Gastrocnemius medialis (tissue), 4 donors: Measurements from ENCODE around the gene SLC25A52. TPM values are rescaled to one million over a fixed set of nuclear protein-coding genes. Genes with fewer than 3 reads are reported as not detected.
A peak's percentile ranks its signal among the peaks of the same experiment; 100 is the strongest.

Experiments
- ATAC-seq, 2 donors: fragments of 150-250 bp; one replicate each; pipeline ENCODE4 v1.9.1; 2016
- DNase-seq, 2 donors: peaks; one replicate each; pipeline ENCODE4 v3.0.0-alpha.2; 2019
- H3K27ac ChIP-seq, 4 donors: fragments of 200-600 bp; sonication (generic); 1 replicate in 1 of 4; 2 replicates in 3 of 4; pipeline ENCODE4 v1.5.1; 2016 to 2018; ENCODE audit warnings: mild to moderate bottlenecking in 2 of 4, moderate library complexity in 1 of 4
- H3K27me3 ChIP-seq, 3 donors: fragments of 200-600 bp; sonication (generic) in 2 of 3; 1 replicate in 1 of 3; 2 replicates in 2 of 3; pipeline versions ENCODE4 v1.5.1 to v1.6.0; 2016 to 2019; ENCODE audit warnings: mild to moderate bottlenecking in 1 of 3, moderate library complexity in 1 of 3
- H3K36me3 ChIP-seq, 2 donors: fragments of 200-600 bp; sonication (generic) in 1 of 2; one replicate each; pipeline ENCODE4 v1.5.1; 2017 to 2018
- H3K4me1 ChIP-seq, 2 donors: fragments of 200-600 bp; sonication (generic) in 1 of 2; one replicate each; pipeline ENCODE4 v1.5.1; 2016 to 2017; ENCODE audit warnings: mild to moderate bottlenecking in 2 of 2
- H3K4me3 ChIP-seq, 4 donors: fragments of 200-600 bp; sonication (generic) in 3 of 4; 1 replicate in 1 of 4; 2 replicates in 3 of 4; pipeline ENCODE4 v1.5.1; 2016 to 2019; ENCODE audit warnings: mild to moderate bottlenecking in 2 of 4
- H3K9me3 ChIP-seq, 3 donors: fragments of 200-600 bp; sonication (generic) in 2 of 3; 1 replicate in 1 of 3; 2 replicates in 2 of 3; pipeline ENCODE4 v1.5.1; 2016 to 2019
- POLR2A ChIP-seq, 2 donors: fragments of 450-650 bp; IDR thresholded peaks; one replicate each; pipeline ENCODE4 v1.6.1; 2017; ENCODE audit warnings: antibody characterized with exemption in 2 of 2, mild to moderate bottlenecking in 2 of 2, moderate library complexity in 2 of 2
- in situ Hi-C, 4 donors: fragments of 200-750 bp; cut with MboI; loops; one replicate each; pipeline versions ENCODE4 v1.15.0 to v1.8.0; 2017; ENCODE audit warnings: low sequenced_read_pairs in 4 of 4
- intact Hi-C: fragments of 100-400 bp; cut with DNase I; formaldehyde crosslinking; loops from one replicate; pipeline ENCODE4 v1.15.1; 2023; ENCODE audit warnings: low total_unique reads
- total RNA-seq, 4 donors: library from RNA; depleted of rRNA; stranded (reverse); fragments of >200 nt; gene quantifications; one replicate each; pipeline versions ENCODE4 v1.1.0 to v1.2.3, GENCODE V29; 2016
- TF ChIP-seq, protein P1 (sequence below), 5 experiments: fragments of 450-650 bp in 3 of 5; fragments of 200-600 bp in 2 of 5; sonication (generic) in 2 of 5; IDR thresholded peaks in 4 of 5; conservative IDR thresholded peaks in 1 of 5; 1 replicate in 4 of 5; 2 replicates in 1 of 5; pipeline ENCODE4 v1.5.1; 2016 to 2019; ENCODE audit warnings: antibody characterized with exemption in 5 of 5, mild to moderate bottlenecking in 3 of 5, moderate library complexity in 3 of 5

SLC25A52 gene
- total RNA-seq, 4 donors from 2014 or later, result not detected

DNA sequence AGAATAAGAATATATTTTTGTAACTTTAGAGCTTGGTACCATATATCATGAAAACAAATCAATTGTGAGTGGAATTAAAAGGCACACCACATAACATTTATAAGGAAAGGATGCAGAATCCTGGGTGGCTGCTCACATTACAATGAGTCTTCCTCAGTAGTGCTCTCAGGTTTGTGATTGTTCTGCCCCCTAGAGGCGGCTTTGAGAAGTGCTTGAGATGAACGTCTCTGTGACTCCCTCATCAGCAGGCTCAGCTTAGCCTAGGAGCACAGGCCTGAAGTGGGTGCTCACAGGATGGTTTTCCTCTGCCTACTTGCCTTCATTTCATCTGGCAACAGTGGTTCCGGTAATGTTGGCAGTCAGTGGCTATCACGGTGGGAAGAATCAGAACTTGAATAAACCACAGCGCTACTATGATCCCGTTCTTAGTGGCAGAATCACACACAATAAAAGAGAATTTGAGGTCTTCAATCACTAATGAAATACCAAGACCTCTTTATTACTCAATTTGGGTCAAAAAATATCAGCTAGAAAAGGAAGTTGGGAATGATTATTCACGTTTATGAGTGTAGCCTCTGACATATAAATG lies 38.2 kb downstream of the SLC25A52 start:
- in situ Hi-C loops (no loop called here), intact Hi-C loops (loop anchor here (1.0 kb wide), 2 partner anchors 37 to 166 kb away; no protein-coding TSS in a partner anchor)
- H3K36me3 ChIP-seq, result no peaks in the 10 kb centered on the region
- TF ChIP-seq, protein P1, sequence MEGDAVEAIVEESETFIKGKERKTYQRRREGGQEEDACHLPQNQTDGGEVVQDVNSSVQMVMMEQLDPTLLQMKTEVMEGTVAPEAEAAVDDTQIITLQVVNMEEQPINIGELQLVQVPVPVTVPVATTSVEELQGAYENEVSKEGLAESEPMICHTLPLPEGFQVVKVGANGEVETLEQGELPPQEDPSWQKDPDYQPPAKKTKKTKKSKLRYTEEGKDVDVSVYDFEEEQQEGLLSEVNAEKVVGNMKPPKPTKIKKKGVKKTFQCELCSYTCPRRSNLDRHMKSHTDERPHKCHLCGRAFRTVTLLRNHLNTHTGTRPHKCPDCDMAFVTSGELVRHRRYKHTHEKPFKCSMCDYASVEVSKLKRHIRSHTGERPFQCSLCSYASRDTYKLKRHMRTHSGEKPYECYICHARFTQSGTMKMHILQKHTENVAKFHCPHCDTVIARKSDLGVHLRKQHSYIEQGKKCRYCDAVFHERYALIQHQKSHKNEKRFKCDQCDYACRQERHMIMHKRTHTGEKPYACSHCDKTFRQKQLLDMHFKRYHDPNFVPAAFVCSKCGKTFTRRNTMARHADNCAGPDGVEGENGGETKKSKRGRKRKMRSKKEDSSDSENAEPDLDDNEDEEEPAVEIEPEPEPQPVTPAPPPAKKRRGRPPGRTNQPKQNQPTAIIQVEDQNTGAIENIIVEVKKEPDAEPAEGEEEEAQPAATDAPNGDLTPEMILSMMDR (IDR thresholded peaks at IDR 0.05 in 4 of 5, conservative IDR thresholded peaks at IDR 0.05 in 1 of 5), result peak; percentile 48 to 84 (median 66)
- TF ChIP-seq POLR2A (IDR thresholded peaks at IDR 0.05), result no peak
- peak; percentile 49 to 62 for DNase-seq
- H3K27ac ChIP-seq, result no peak overlapping the region
- H3K27me3 ChIP-seq, result no peaks in the 10 kb centered on the region
- H3K9me3 ChIP-seq, result no peaks in the 10 kb centered on the region
- ATAC-seq, result peak; percentile 83 to 87
- H3K4me3 ChIP-seq, result no peak overlapping the region
- H3K4me1 ChIP-seq, result peaks cover 5 to 16% of the 10 kb centered on the region in 2 donors

DNA sequence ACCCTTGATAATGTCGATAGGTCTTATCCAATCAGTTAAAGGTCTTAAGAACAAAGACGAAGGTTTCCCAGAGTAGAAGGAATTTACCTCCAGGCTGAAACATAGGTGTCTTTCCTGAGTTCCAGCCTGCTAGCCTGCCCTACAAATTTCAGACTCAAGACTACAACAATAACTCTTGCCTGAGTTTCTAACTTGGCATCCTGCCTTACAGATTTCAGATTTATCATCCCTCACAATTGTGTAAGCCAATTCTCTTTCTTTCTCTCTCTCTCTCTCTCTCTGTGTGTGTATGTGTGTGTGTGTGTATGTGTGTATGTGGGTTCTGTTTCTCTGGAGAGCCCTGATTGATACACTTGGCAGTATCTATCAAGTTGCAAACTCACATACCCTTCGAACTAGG lies 39.1 kb downstream of the SLC25A52 start:
- H3K4me3 ChIP-seq, result no peak overlapping the region
- no peaks in the 10 kb centered on the region for H3K27me3 ChIP-seq
- DNase-seq, result no peak
- in situ Hi-C loops, result no loop called here
- H3K36me3 ChIP-seq, result no peaks in the 10 kb centered on the region
- no peak for TF ChIP-seq POLR2A (IDR thresholded peaks at IDR 0.05)
- intact Hi-C loops, result no loop called here
- H3K9me3 ChIP-seq, result no peaks in the 10 kb centered on the region
- H3K4me1 ChIP-seq, result peaks cover 5 to 16% of the 10 kb centered on the region in 2 donors
- no peak overlapping the region for H3K27ac ChIP-seq
- no peak for ATAC-seq

DNA sequence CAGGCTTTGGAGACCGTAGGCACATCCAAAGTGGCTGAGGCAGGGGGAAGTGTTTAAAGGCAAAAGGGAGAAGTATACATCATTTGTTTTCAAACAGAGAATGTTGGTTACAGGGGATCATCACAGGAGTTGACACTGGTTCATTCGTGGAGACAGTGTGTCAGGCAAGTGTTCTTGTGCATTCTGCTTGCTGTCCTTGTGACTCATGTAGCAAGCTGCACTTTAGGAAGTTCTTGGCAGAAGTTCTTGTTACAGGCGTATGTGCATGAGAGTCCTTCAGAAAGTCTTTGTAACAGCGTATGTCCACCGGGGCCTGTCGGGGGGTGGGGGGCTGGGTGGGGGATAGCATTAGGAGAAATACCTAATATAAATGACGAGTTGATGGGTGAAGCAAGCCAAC lies 39.8 kb downstream of the SLC25A52 start:
- TF ChIP-seq POLR2A (IDR thresholded peaks at IDR 0.05), result no peak
- TF ChIP-seq, protein P1 (IDR thresholded peaks at IDR 0.05 in 4 of 5, conservative IDR thresholded peaks at IDR 0.05 in 1 of 5), result no peak
- ATAC-seq (peak in 1 of 2 donors; percentile 56), DNase-seq (no peak)
- intact Hi-C loops (no loop called here), in situ Hi-C loops (no loop called here)
- H3K4me1 ChIP-seq, result peaks cover 5 to 16% of the 10 kb centered on the region in 2 donors
- H3K36me3 ChIP-seq, result no peaks in the 10 kb centered on the region
- no peaks in the 10 kb centered on the region for H3K27me3 ChIP-seq
- H3K27ac ChIP-seq, result no peak overlapping the region
- H3K9me3 ChIP-seq, result no peaks in the 10 kb centered on the region
- no peak overlapping the region for H3K4me3 ChIP-seq

DNA sequence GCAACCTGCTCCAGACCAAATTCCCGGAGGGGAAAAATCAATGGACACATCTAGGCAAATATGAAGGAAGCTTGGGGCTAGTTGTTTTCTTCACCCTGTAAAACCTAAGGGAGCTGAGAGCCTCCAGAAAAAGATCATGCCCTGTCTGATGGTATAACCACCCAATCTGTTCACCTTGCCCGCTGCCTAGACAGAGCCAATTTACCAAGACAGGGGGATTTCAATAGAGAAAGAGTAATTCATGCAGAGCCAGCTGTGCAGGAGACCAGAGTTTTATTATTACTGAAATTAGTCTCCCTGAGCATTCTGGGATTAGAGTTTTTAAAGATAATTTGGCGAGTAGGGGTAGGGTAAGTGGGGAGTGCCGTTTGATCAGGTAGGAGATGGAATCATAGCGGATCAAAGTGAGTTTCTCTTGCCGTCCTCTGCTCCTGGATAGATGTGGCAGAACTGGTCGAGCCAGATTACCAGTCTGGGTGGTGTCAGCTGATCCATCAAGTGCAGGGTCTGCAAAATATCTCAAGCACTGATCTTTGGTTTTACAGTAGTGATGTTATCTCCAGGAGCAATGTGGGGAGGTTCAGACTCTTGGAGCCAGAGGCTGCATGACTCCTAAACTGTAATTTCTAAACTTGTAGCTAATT lies 41.2 kb downstream of the SLC25A52 start:
- ATAC-seq (no peak), DNase-seq (no peak)
- Histone ChIP-seq H3K27ac (no peak overlapping the region), H3K27me3 (no peaks in the 10 kb centered on the region), H3K9me3 (no peaks in the 10 kb centered on the region), H3K36me3 (no peaks in the 10 kb centered on the region), H3K4me1 (peaks cover 5 to 8% of the 10 kb centered on the region in 2 donors), H3K4me3 (no peak overlapping the region)
- intact Hi-C loops, result no loop called here
- in situ Hi-C loops, result loop anchor here in 2 of 4 donors (5.0 to 10.0 kb wide), 2 partner anchors 157 to 165 kb away; no protein-coding TSS in a partner anchor
- TF ChIP-seq POLR2A (IDR thresholded peaks at IDR 0.05), result no peak
- TF ChIP-seq, protein P1 (IDR thresholded peaks at IDR 0.05 in 4 of 5, conservative IDR thresholded peaks at IDR 0.05 in 1 of 5), result no peak

DNA sequence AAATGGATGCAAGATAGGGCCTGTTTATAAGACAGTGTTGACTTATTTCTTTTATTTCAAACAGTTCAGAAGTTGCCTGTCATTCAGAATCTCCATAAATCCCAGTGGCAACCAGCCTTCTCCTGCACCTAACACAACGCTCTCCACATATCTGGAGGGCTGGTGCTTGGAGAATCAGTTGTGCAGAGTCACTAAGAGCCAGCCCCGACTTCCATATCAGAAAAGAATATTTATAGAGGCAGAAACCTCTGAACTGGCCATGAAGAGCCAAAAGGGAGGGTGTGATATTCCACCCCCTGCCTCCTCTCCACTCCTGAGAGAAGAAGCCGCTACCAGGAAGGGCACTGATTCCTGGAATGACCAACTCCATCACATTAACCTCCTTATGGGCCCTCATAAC lies 42.3 kb downstream of the SLC25A52 start:
- H3K27ac ChIP-seq, result no peak overlapping the region
- ATAC-seq, result no peak
- H3K9me3 ChIP-seq, result no peaks in the 10 kb centered on the region
- intact Hi-C loops, result no loop called here
- H3K36me3 ChIP-seq, result no peaks in the 10 kb centered on the region
- H3K27me3 ChIP-seq, result no peaks in the 10 kb centered on the region
- peaks cover 2 to 3% of the 10 kb centered on the region in 2 donors for H3K4me1 ChIP-seq
- in situ Hi-C loops, result loop anchor here in 2 of 4 donors (5.0 to 10.0 kb wide), 2 partner anchors 156 to 164 kb away; no protein-coding TSS in a partner anchor
- TF ChIP-seq POLR2A (IDR thresholded peaks at IDR 0.05), result no peak
- TF ChIP-seq, protein P1 (IDR thresholded peaks at IDR 0.05 in 4 of 5, conservative IDR thresholded peaks at IDR 0.05 in 1 of 5), result no peak
- no peak overlapping the region for H3K4me3 ChIP-seq
- DNase-seq, result no peak
